Stimulated activated CD8-positive, alpha-beta memory T cell treated with anti-CD3 and anti-CD28 coated beads, Interleukin-12 subunit alpha, Interleukin-12 subunit beta, amount 100 ng/mL, for 24 hours (primary cell): ENCODE data around the gene TBX1.

Experiments
- DNase-seq: peaks from one replicate; pipeline ENCODE4 v3.0.0-alpha.2; 2020; ENCODE audit errors: extremely low read depth

The TBX1 gene

GRCh38 chr22:19760058-19760950, at the start of gene TBX1:
Gene TBX1 (plus strand): TSS chr22:19760778. CDS start chr22:19760844, 66 bp downstream.
- DNase-seq, result no peak

- no peak for DNase-seq
These were observed 47.3 kb upstream of the TBX1 start for GRCh38 chr22:19713245-19713644.

GRCh38 chr22:19713650-19714311, 46.8 kb upstream of the TBX1 start:
- DNase-seq, result no peak

GRCh38 chr22:19714312-19715187, 46.0 kb upstream of the TBX1 start, which contains the start of gene SEPTIN5:
Gene SEPTIN5 (plus strand): TSS chr22:19714503. CDS start chr22:19714589, 86 bp downstream.
- DNase-seq, result no peak

GRCh38 chr22:19715188-19715930, 45.2 kb upstream of the TBX1 start:
- DNase-seq, result no peak

DNA sequence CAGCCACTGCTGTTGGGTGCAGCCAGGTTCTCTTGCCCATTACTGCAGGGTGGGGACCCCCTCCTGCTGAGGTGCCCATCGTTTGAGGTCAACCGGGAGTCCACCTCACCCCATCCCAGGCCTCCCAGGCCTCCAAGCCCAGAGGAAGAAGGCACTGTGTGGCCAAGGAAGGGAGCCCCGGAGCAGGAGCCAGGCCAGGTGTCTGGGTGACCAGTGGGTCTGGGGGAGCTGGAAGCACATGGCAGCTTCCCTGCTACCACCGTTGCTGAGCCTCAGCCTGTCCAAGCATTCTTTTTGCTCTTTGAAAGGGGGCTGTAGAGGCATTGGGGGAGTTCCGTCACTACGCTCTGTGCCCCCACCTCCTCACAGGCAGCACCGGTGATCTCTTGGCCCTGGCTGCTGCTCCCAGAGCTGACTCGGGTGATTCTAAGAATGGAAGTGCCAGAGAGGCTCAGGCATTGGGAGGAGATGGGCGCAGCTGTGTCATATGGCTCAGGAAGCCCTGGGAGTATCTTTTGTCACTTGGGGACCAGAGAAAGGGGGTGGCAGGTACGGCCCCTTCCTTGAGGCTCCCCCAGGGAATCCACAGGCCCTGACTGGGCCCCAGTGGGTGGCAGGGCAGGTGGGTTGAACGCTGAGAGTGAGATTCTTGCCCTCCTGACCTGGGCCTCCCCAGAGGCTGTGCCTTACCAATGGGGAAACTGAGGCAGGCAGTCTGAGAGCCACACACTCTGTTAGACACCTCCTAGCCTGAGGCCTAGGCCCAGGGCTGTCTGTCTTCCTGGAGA, 44.3 kb upstream of the TBX1 start:
- DNase-seq, result no peak

DNA sequence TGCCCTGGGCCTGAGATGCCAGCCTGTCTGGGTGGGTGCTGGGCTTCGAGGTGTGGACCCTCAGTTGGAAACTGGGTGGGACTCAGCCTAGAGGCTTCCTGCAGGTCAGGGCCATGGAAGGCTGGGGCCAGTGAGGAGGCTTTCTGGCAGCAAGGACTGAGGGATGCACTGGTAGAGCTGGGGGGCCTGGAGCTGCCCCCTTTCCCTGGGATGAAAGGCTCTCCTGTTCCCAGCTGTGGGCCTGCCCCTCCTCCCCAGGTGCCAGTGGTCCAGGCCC, 43.8 kb upstream of the TBX1 start:
- no peak for DNase-seq

GRCh38 chr22:19717181-19717580, 43.4 kb upstream of the TBX1 start:
- no peak for DNase-seq

- DNase-seq, result peak; percentile 33
These were observed 42.7 kb upstream of the TBX1 start for GRCh38 chr22:19717691-19718455.

DNA sequence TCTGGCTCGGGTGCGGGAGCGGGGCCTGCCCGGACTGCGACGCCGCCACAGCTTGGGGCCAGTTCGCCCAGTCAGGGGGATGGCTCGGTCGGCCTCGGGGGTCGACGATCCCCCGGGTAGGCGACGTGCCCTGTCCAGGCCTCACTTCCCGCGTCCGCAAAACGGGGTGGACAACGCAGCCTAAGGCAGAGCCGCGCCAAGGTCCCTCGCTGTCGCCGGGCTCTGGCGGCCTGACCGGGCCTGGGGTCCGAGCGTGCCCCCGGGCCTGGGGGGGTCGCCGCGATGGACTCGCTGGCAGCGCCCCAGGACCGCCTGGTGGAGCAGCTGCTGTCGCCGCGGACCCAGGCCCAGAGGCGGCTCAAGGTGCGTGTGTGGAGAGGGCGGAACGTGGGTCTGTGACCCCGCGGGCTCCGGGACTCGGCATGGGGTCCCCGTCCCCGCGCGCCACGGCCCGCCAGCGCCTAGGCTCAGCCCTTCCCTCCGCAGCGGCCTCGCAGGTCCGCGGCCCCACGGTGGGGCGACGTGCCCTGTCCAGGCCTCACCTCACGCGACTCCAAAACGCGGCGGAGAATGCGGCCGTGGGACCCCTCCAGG, 42.0 kb upstream of the TBX1 start:
- no peak for DNase-seq

GRCh38 chr22:19719050-19719482, 41.5 kb upstream of the TBX1 start:
- no peak for DNase-seq

DNA sequence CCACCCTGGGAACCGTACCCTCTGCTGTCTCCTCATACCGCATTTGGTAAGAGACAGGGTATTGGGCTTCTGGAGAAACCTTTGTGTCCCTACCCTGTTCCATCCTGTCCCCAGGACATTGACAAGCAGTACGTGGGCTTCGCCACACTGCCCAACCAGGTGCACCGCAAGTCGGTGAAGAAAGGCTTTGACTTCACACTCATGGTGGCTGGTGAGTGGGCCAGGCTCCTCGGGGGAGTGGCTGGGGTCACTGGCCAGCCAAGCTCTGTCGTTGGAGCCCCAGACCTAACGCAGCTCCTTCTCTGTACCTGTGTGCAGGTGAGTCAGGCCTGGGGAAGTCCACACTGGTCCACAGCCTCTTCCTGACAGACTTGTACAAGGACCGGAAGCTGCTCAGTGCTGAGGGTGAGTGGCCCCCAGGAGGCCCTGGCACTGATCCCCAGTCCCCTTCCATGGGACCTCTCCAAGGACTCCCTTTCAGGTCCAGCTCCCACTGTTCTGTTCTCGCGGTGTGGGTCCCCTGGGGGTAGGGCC, 41.0 kb upstream of the TBX1 start:
- no peak for DNase-seq

DNA sequence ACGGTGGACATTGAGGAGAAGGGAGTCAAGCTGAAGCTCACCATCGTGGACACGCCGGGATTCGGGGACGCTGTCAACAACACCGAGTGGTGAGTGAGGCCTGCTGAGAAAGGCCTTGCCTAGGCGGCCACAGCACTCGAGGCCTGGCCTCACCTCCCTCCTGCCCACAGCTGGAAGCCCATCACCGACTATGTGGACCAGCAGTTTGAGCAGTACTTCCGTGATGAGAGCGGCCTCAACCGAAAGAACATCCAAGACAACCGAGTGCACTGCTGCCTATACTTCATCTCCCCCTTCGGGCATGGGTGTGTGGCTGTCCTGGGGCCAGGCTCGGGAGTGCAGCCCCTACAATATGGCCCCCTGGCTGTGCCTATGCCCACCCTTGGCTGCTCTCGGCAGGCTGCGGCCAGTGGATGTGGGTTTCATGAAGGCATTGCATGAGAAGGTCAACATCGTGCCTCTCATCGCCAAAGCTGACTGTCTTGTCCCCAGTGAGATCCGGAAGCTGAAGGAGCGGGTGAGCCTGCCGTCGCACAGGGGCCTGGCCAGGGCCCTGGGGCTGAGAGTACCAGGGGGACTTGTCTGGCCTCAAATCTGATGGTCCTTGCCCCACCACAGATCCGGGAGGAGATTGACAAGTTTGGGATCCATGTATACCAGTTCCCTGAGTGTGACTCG, 40.3 kb upstream of the TBX1 start:
- no peak for DNase-seq

DNA sequence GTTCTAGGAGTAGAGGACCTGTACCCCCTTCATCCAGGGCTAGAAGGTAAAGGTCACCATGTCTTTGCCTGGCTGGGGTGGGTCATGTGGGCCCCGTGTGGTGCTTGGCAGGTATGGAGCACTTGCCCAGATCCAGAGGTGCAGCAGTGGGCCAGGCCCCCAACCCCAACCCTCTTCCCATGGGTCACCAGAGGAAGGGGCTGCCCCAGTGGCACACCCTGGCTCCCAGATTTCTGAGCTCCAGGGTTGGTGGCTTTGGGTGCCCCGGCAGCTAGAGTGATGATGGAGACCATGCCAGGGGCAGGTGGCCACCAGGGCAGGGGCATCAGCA, 39.6 kb upstream of the TBX1 start:
- no peak for DNase-seq

DNA sequence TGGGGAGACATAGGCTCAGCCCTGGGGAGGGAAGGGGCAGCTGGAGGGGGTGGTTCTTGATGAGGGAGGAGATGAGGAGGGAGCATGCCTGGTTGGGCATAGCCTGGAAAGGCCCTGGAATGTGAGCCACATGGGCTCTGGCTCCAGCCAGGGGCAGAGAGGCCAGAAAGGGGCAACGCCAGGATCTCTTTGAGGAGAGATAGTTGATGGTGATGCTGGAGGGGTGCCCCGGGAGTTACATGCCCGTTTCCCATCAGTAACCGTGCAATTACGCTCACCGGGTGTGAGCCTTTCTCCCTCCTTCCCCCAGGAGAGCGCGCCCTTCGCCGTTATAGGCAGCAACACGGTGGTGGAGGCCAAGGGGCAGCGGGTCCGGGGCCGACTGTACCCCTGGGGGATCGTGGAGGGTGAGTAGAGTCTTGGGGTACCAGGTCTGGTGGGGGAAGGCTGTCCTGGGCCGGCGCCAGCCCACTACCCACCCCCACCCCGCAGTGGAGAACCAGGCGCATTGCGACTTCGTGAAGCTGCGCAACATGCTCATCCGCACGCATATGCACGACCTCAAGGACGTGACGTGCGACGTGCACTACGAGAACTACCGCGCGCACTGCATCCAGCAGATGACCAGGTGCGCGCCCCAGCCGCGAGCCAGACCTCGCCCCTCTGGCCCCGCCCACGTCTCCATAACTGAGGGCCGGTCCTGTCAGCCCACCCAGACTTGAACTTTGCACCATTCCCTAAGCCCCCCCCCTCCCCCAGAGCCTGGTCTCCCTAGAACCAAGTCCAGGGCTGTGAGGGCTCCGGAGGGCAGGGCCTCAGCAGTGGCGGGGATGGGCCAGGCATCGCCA, 39.0 kb upstream of the TBX1 start:
- DNase-seq, result no peak

DNA sequence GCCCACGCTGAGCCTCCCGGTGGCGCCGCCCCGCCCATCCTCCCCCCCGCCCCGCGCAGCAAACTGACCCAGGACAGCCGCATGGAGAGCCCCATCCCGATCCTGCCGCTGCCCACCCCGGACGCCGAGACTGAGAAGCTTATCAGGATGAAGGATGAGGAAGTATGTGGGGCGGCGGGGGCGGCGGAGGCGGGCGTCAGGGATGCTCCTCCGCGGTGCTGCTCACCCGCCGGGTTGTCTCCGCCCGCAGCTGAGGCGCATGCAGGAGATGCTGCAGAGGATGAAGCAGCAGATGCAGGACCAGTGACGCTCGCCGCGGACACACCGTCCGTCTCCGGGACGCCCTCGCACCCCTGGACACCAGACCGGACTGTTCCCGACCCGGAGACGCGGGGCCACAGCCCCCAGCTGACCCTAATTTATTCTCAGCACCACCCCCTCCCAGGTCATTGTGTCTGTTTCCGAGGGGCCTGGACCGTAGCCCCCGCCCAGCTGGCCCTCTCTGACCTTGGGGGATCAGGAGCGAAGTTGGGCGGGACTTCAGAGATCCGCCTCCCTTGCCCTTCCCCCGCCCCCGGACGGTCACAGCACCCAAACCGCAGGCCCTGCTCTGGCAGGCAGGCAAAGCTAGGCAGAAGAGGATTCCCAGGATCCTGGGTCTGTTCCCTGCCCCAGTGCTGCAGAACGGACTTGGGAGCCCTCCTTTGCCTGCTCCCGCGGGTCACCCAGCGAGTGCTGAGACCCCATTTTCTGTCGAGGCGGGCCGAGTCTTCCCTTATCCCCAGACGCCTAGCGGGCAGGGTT, 38.2 kb upstream of the TBX1 start:
- DNase-seq, result no peak

DNA sequence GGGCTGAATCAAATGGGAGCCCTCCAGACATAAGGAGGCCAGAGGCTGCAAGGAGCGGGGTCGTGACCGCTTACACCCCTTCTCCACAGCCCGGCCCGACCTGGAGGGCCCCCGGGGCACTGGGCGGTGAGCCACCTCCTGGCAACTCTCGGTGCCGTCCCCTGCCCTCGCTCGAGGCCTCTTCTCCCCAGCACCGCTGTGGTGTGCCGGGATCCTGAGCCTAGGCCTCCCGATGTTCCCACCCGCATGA, 37.7 kb upstream of the TBX1 start:
- no peak for DNase-seq
